Liver (tissue), 9 donors: ENCODE data around the gene TRPM2. TPM values are rescaled to one million over a fixed set of nuclear protein-coding genes. Genes with fewer than 3 reads are reported as not detected.
A peak's percentile ranks its signal among the peaks of the same experiment; 100 is the strongest.

ENCODE experiments used
- DNase-seq: peaks from one replicate; pipeline ENCODE4 v3.0.0-alpha.2; 2017; ENCODE audit warnings: low spot score
- H3K27ac ChIP-seq, 2 donors: one replicate each; pipeline ENCODE4 v1.7.0; 2013; ENCODE audit warnings: inconsistent platforms in 2 of 2, low read length in 2 of 2, control low read depth in 1 of 2, low read depth in 1 of 2, mild to moderate bottlenecking in 1 of 2
- H3K27me3 ChIP-seq, 4 donors: one replicate each; pipeline versions ENCODE4 v1.6.1 to v1.7.0; 2013; ENCODE audit warnings: low read length in 3 of 4, inconsistent platforms in 1 of 4, mild to moderate bottlenecking in 1 of 4, moderate library complexity in 1 of 4; ENCODE audit not compliant: control insufficient read depth in 4 of 4, insufficient read depth in 4 of 4
- H3K36me3 ChIP-seq, 4 donors: one replicate each; pipeline versions ENCODE4 v1.6.1 to v1.7.0; 2013; ENCODE audit warnings: low read length in 3 of 4, mild to moderate bottlenecking in 3 of 4, low read depth in 1 of 4, moderate library complexity in 1 of 4; ENCODE audit not compliant: control insufficient read depth in 4 of 4, insufficient read depth in 3 of 4
- H3K4me1 ChIP-seq, 4 donors: one replicate each; pipeline versions ENCODE4 v1.6.1 to v1.7.0; 2013; ENCODE audit warnings: low read length in 3 of 4, mild to moderate bottlenecking in 3 of 4, moderate library complexity in 1 of 4; ENCODE audit not compliant: control insufficient read depth in 4 of 4, insufficient read depth in 4 of 4
- H3K4me3 ChIP-seq, 3 donors: one replicate each; pipeline versions ENCODE4 v1.6.1 to v1.7.0; 2013; ENCODE audit warnings: low read length in 3 of 3, control low read depth in 1 of 3, low read depth in 1 of 3, mild to moderate bottlenecking in 1 of 3
- H3K9ac ChIP-seq, 2 donors: one replicate each; pipeline ENCODE4 v1.7.0; 2013; ENCODE audit warnings: low read length in 2 of 2, mild to moderate bottlenecking in 2 of 2, moderate library complexity in 2 of 2, control low read depth in 1 of 2, low read depth in 1 of 2
- H3K9me3 ChIP-seq, 4 donors: one replicate each; pipeline versions ENCODE4 v1.6.1 to v1.7.0; 2013; ENCODE audit warnings: low read length in 3 of 4; ENCODE audit not compliant: control insufficient read depth in 4 of 4
- EGR1 ChIP-seq, 2 donors: IDR thresholded peaks; 2 replicates each; pipeline ENCODE4 v1.6.1; 2016 to 2018; ENCODE audit warnings: antibody characterized with exemption in 2 of 2, low read depth in 2 of 2
- FOXA1 ChIP-seq: IDR thresholded peaks from 2 replicates; pipeline ENCODE4 v1.6.1; 2016; ENCODE audit warnings: antibody characterized with exemption
- FOXA2 ChIP-seq: IDR thresholded peaks from 2 replicates; pipeline ENCODE4 v1.6.1; 2016; ENCODE audit warnings: antibody characterized with exemption
- HNF4A ChIP-seq, 2 donors: conservative IDR thresholded peaks; 2 replicates each; pipeline ENCODE4 v1.6.1; 2016; ENCODE audit warnings: antibody characterized with exemption in 2 of 2, mild to moderate bottlenecking in 2 of 2
- HNF4G ChIP-seq: IDR thresholded peaks from 2 replicates; pipeline ENCODE4 v1.6.1; 2016; ENCODE audit warnings: antibody characterized with exemption
- JUND ChIP-seq, 2 donors: IDR thresholded peaks; 2 replicates each; pipeline ENCODE4 v1.6.1; 2016; ENCODE audit warnings: antibody characterized with exemption in 2 of 2
- NR2F2 ChIP-seq: IDR thresholded peaks from 2 replicates; pipeline ENCODE4 v1.6.1; 2016; ENCODE audit warnings: antibody characterized with exemption
- RAD21 ChIP-seq, 2 donors: IDR thresholded peaks; 2 replicates each; pipeline ENCODE4 v1.6.1; 2016; ENCODE audit warnings: antibody characterized with exemption in 2 of 2, mild to moderate bottlenecking in 2 of 2
- RXRA ChIP-seq, 2 donors: IDR thresholded peaks; 2 replicates each; pipeline ENCODE4 v1.6.1; 2017 to 2018; ENCODE audit warnings: antibody characterized with exemption in 2 of 2, mild to moderate bottlenecking in 1 of 2
- SP1 ChIP-seq: IDR thresholded peaks from 2 replicates; pipeline ENCODE4 v1.6.1; 2018; ENCODE audit warnings: antibody characterized with exemption, mild to moderate bottlenecking
- TAF1 ChIP-seq: conservative IDR thresholded peaks from 2 replicates; pipeline ENCODE4 v1.6.1; 2016; ENCODE audit warnings: antibody characterized with exemption, mild to moderate bottlenecking
- YY1 ChIP-seq: IDR thresholded peaks from 2 replicates; pipeline ENCODE4 v1.6.1; 2016; ENCODE audit warnings: antibody characterized with exemption, mild to moderate bottlenecking
- WGBS: extraction: QIAGEN DNeasy Blood & Tissue Kit; methylation state at CpG from one replicate; pipeline ENCODE4 v1.1.7; 2013; 5-methylcytosine and 5-hydroxymethylcytosine counted together
- polyA plus RNA-seq, 2 donors: library from polyadenylated mRNA; stranded (reverse) in 1 of 2; unstranded in 1 of 2; fragments of 200-250 nt in 1 of 2; fragments of >200 nt in 1 of 2; fragmentation: Nextera tagmentation in 1 of 2; extraction: Ambion mirVana in 1 of 2; gene quantifications; one replicate each; pipeline versions ENCODE4 v1.2.1 to v1.2.3, GENCODE V29; 2013 to 2015
- total RNA-seq, 2 donors: library from RNA; depleted of rRNA; stranded (reverse); fragments of >200 nt; gene quantifications; one replicate each; pipeline ENCODE4 v1.2.3, GENCODE V29; 2014
- TF ChIP-seq, protein P1 (sequence below): IDR thresholded peaks from 2 replicates; pipeline ENCODE4 v1.6.1; 2016; ENCODE audit warnings: antibody characterized with exemption
- TF ChIP-seq, protein P2 (sequence below): IDR thresholded peaks from 2 replicates; pipeline ENCODE4 v1.6.1; 2016; ENCODE audit warnings: antibody characterized with exemption
- TF ChIP-seq, protein P3 (sequence below): IDR thresholded peaks from 2 replicates; pipeline ENCODE4 v1.6.1; 2016; ENCODE audit warnings: antibody characterized with exemption
- TF ChIP-seq, protein P4 (sequence below): fragments of 150-350 bp; IDR thresholded peaks from 2 replicates; pipeline ENCODE4 v1.5.1; 2017; ENCODE audit warnings: improper control_type of control experiment, low read depth, low read length; ENCODE audit not compliant: missing input control
- TF ChIP-seq, protein P5 (sequence below): IDR thresholded peaks from 2 replicates; pipeline ENCODE4 v1.6.1; 2016; ENCODE audit warnings: antibody characterized with exemption, mild to moderate bottlenecking
- donor health status: healthy.
- donor health status: healthy.
- donor health status: healthy.
- donor health status: healthy.
- donor health status: healthy.

Gene TRPM2
- total and polyA plus RNA-seq, 4 donors: 0.43 to 1.3 (median 0.63) TPM

DNA sequence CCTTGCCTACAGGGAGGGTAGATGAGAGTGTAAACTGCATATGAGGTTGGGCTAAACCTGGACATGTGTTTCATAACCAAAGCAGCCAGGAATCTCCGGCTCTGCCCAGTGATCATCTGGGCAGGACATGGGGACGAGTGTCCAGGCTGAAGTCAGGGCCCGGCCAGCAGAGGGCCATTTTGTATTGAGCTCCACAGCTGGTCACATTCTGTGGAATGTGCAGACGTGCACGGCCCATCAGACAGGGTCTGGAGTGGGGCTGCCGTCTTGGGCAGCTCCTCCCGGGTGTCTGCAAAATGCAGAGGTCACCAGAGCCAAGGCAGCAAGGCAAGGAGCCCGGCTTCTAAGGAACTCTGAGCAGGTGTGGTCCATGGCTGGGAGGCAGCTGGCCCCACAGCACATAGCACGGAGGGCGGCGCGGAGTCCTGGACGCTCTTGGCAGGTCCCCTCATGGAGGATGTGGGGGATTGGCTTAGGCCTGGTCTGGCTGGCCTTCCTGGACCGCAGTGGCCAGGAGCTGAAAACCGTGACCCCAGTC, 108.1 kb downstream of the TRPM2 start:
- no peak for DNase-seq
- Histone ChIP-seq H3K9me3 (no peaks in the 10 kb centered on the region), H3K4me3 (no peak overlapping the region), H3K9ac (no peak overlapping the region), H3K27me3 (no peaks in the 10 kb centered on the region), H3K4me1 (peaks cover 13 to 57% (median 41%) of the 10 kb centered on the region in 4 donors), H3K36me3 (peaks cover 0 to 4% (median 0%) of the 10 kb centered on the region in 4 donors), H3K27ac (peak overlapping the region; percentile 73 to 76)
- 60% methylated on average over 15 of the region's 15 CpGs for WGBS
- TF ChIP-seq RXRA (IDR thresholded peaks at IDR 0.05) (peak; percentile 25 to 42), RAD21 (IDR thresholded peaks at IDR 0.05) (peak; percentile 82), SP1 (peak; percentile 18), NR2F2 (no peak), YY1 (peak; percentile 91), TAF1 (no peak), HNF4G (no peak), FOXA1 (no peak), JUND (IDR thresholded peaks at IDR 0.05) (no peak), HNF4A (conservative IDR thresholded peaks at IDR 0.05) (peak; percentile 38 to 47), FOXA2 (no peak), EGR1 (IDR thresholded peaks at IDR 0.05; ENCODE audit: low read depth in 2 of 2) (no peak)
- TF ChIP-seq, protein P1, sequence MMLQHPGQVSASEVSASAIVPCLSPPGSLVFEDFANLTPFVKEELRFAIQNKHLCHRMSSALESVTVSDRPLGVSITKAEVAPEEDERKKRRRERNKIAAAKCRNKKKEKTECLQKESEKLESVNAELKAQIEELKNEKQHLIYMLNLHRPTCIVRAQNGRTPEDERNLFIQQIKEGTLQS: no peak
- TF ChIP-seq, protein P2, sequence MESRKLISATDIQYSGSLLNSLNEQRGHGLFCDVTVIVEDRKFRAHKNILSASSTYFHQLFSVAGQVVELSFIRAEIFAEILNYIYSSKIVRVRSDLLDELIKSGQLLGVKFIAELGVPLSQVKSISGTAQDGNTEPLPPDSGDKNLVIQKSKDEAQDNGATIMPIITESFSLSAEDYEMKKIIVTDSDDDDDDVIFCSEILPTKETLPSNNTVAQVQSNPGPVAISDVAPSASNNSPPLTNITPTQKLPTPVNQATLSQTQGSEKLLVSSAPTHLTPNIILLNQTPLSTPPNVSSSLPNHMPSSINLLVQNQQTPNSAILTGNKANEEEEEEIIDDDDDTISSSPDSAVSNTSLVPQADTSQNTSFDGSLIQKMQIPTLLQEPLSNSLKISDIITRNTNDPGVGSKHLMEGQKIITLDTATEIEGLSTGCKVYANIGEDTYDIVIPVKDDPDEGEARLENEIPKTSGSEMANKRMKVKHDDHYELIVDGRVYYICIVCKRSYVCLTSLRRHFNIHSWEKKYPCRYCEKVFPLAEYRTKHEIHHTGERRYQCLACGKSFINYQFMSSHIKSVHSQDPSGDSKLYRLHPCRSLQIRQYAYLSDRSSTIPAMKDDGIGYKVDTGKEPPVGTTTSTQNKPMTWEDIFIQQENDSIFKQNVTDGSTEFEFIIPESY: no peak
- TF ChIP-seq, protein P3, sequence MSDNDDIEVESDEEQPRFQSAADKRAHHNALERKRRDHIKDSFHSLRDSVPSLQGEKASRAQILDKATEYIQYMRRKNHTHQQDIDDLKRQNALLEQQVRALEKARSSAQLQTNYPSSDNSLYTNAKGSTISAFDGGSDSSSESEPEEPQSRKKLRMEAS: no peak
- TF ChIP-seq, protein P4, sequence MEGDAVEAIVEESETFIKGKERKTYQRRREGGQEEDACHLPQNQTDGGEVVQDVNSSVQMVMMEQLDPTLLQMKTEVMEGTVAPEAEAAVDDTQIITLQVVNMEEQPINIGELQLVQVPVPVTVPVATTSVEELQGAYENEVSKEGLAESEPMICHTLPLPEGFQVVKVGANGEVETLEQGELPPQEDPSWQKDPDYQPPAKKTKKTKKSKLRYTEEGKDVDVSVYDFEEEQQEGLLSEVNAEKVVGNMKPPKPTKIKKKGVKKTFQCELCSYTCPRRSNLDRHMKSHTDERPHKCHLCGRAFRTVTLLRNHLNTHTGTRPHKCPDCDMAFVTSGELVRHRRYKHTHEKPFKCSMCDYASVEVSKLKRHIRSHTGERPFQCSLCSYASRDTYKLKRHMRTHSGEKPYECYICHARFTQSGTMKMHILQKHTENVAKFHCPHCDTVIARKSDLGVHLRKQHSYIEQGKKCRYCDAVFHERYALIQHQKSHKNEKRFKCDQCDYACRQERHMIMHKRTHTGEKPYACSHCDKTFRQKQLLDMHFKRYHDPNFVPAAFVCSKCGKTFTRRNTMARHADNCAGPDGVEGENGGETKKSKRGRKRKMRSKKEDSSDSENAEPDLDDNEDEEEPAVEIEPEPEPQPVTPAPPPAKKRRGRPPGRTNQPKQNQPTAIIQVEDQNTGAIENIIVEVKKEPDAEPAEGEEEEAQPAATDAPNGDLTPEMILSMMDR: peak; percentile 68
- TF ChIP-seq, protein P5, sequence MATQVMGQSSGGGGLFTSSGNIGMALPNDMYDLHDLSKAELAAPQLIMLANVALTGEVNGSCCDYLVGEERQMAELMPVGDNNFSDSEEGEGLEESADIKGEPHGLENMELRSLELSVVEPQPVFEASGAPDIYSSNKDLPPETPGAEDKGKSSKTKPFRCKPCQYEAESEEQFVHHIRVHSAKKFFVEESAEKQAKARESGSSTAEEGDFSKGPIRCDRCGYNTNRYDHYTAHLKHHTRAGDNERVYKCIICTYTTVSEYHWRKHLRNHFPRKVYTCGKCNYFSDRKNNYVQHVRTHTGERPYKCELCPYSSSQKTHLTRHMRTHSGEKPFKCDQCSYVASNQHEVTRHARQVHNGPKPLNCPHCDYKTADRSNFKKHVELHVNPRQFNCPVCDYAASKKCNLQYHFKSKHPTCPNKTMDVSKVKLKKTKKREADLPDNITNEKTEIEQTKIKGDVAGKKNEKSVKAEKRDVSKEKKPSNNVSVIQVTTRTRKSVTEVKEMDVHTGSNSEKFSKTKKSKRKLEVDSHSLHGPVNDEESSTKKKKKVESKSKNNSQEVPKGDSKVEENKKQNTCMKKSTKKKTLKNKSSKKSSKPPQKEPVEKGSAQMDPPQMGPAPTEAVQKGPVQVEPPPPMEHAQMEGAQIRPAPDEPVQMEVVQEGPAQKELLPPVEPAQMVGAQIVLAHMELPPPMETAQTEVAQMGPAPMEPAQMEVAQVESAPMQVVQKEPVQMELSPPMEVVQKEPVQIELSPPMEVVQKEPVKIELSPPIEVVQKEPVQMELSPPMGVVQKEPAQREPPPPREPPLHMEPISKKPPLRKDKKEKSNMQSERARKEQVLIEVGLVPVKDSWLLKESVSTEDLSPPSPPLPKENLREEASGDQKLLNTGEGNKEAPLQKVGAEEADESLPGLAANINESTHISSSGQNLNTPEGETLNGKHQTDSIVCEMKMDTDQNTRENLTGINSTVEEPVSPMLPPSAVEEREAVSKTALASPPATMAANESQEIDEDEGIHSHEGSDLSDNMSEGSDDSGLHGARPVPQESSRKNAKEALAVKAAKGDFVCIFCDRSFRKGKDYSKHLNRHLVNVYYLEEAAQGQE: peak; percentile 15
